Brain microvascular endothelial cell (primary cell): Measurements from ENCODE around the gene C2orf76.

Source experiments
- DNase-seq: peaks from one replicate; pipeline ENCODE4 v3.0.0-alpha.2; 2020
- H3K27ac ChIP-seq: fragments of 250-450 bp; sonication (Bioruptor Pico); 2 replicates; pipeline ENCODE4 v1.5.1; 2020; ENCODE audit warnings: mild to moderate bottlenecking, moderate library complexity
- H3K27me3 ChIP-seq: fragments of 250-450 bp; sonication (Bioruptor Pico); replicated peaks from 2 replicates; pipeline ENCODE4 v1.5.1; 2020; ENCODE audit warnings: mild to moderate bottlenecking
- H3K36me3 ChIP-seq: fragments of 250-450 bp; sonication (Bioruptor Pico); replicated peaks from 2 replicates; pipeline ENCODE4 v1.5.1; 2020; ENCODE audit warnings: mild to moderate bottlenecking
- H3K4me3 ChIP-seq: 2 replicates; pipeline ENCODE4 v1.5.1; 2011; ENCODE audit warnings: low read depth, mild to moderate bottlenecking, control low read depth, low read length, moderate library complexity
- in situ Hi-C: cut with HindIII; loops from 2 replicates; pipeline ENCODE4 v1.10.0; 2017; ENCODE audit warnings: low sequenced_read_pairs, low pct_ligation_motif_present
- TF ChIP-seq, protein P1 (sequence below): IDR thresholded peaks from 2 replicates; pipeline ENCODE4 v1.5.1; 2011; ENCODE audit warnings: low read depth, mild to moderate bottlenecking, moderate library complexity, low read length, control low read depth, inconsistent platforms; ENCODE audit errors: missing control alignments

The C2orf76 gene

DNA sequence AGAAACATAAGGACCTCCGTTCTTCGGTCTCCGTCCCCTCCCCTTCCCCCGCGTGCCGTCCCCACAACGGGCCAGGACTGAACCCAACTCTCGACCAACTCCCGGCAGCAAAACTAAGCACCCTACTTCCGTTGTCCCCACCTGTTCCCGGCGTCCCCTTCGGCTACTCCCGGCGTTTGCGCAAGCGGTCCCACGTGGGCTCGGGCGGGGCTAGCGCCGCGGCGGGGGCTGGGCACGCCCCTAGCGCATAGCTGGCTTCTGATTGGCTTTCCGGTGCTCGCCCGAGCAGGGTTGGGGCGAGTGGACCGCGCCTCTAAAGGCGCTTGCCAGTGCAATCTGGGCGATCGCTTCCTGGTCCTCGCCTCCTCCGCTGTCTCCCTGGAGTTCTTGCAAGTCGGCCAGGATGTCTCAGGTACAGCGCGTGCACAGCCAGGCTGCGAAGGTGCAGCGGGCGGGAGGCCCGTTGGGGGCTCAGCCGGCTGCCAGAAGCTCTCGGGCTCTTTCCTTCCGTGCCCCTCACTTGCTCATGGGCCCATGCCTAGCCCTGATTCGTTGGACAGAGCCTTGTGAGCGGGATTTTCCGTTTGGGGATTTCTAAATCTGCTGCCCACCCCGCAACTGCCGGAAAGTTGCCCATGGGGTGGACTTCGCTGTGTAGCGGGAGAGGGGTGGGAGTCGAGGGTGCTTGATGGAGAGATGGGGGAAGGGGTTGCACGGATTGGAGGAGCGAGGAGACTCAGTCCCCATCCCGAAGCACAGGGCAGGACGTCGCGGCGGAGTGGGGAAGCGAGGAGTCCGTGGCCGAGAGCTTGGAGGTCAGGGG, at the start of gene C2orf76, which contains the start of gene DBI:
C2orf76 (minus strand) TSS at position 186 of the 823 bp plus-strand sequence. CDS start 26,875 bp downstream, outside the sequence.
DBI (plus strand) TSS at position 329 of the 823 bp plus-strand sequence; CDS start at position 404, 75 bp downstream.
- in situ Hi-C loops, result no loop called here
- peak within 1 kb of the TSS; percentile 47 for H3K27ac ChIP-seq
- peak; percentile 88 for DNase-seq
- TF ChIP-seq, protein P1, sequence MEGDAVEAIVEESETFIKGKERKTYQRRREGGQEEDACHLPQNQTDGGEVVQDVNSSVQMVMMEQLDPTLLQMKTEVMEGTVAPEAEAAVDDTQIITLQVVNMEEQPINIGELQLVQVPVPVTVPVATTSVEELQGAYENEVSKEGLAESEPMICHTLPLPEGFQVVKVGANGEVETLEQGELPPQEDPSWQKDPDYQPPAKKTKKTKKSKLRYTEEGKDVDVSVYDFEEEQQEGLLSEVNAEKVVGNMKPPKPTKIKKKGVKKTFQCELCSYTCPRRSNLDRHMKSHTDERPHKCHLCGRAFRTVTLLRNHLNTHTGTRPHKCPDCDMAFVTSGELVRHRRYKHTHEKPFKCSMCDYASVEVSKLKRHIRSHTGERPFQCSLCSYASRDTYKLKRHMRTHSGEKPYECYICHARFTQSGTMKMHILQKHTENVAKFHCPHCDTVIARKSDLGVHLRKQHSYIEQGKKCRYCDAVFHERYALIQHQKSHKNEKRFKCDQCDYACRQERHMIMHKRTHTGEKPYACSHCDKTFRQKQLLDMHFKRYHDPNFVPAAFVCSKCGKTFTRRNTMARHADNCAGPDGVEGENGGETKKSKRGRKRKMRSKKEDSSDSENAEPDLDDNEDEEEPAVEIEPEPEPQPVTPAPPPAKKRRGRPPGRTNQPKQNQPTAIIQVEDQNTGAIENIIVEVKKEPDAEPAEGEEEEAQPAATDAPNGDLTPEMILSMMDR, result no peak
- peak within 1 kb of the TSS; percentile 94 for H3K4me3 ChIP-seq
- H3K27me3 ChIP-seq, result no peaks in the 10 kb centered on the region
- H3K36me3 ChIP-seq, result peaks cover 34% of the 10 kb centered on the region

GRCh38 chr2:119415630-119416029, 49.0 kb upstream of the C2orf76 start:
- Histone ChIP-seq H3K27me3 (no peaks in the 10 kb centered on the region), H3K27ac (no peak overlapping the region), H3K36me3 (no peaks in the 10 kb centered on the region), H3K4me3 (no peak overlapping the region)
- no peak for DNase-seq
- TF ChIP-seq, protein P1, result no peak
- in situ Hi-C loops, result no loop called here

- Histone ChIP-seq H3K36me3 (no peaks in the 10 kb centered on the region), H3K27ac (no peak overlapping the region), H3K4me3 (no peak overlapping the region), H3K27me3 (no peaks in the 10 kb centered on the region)
- no peak for DNase-seq
- in situ Hi-C loops, result no loop called here
- TF ChIP-seq, protein P1, result no peak
These were observed 48.3 kb upstream of the C2orf76 start for GRCh38 chr2:119414894-119415293.

- H3K4me3 ChIP-seq, result no peak overlapping the region
- in situ Hi-C loops, result loop anchor here (10.0 kb wide), 1 partner anchor 65 kb away; no protein-coding TSS in a partner anchor
- H3K27me3 ChIP-seq, result no peaks in the 10 kb centered on the region
- TF ChIP-seq, protein P1, result no peak
- no peak overlapping the region for H3K27ac ChIP-seq
- DNase-seq, result no peak
- no peaks in the 10 kb centered on the region for H3K36me3 ChIP-seq
These were observed 42.9 kb upstream of the C2orf76 start for GRCh38 chr2:119409506-119409905.

GRCh38 chr2:119408221-119408619, 41.6 kb upstream of the C2orf76 start:
- no peaks in the 10 kb centered on the region for H3K27me3 ChIP-seq
- no peak for DNase-seq
- H3K27ac ChIP-seq, result no peak overlapping the region
- H3K4me3 ChIP-seq, result no peak overlapping the region
- in situ Hi-C loops, result loop anchor here (10.0 kb wide), 1 partner anchor 67 kb away; no protein-coding TSS in a partner anchor
- no peaks in the 10 kb centered on the region for H3K36me3 ChIP-seq
- TF ChIP-seq, protein P1, result no peak
